Aorta (tissue), 5 donors: ENCODE measurements around the gene DNAJC17. TPM values are rescaled to one million over a fixed set of nuclear protein-coding genes. Genes with fewer than 3 reads are reported as not detected.

Source experiments
- ATAC-seq: fragments of 200-7000 bp; cut with Tn5 transposase; one replicate; pipeline ENCODE4 v1.9.1; 2022; ENCODE audit warnings: moderate library complexity; ENCODE audit not compliant: low FRiP score
- DNase-seq, 2 donors: peaks; one replicate each; pipeline ENCODE4 v3.0.0-alpha.2; 2020
- H3K27ac ChIP-seq, 2 donors: one replicate each; pipeline ENCODE4 v1.5.1; 2013; ENCODE audit warnings: low read length in 2 of 2, mild to moderate bottlenecking in 2 of 2, moderate library complexity in 2 of 2, control low read depth in 1 of 2, inconsistent platforms in 1 of 2, low read depth in 1 of 2
- H3K27me3 ChIP-seq, 2 donors: one replicate each; pipeline ENCODE4 v1.6.1; 2013; ENCODE audit warnings: control low read depth in 1 of 2, low read length in 1 of 2, mild to moderate bottlenecking in 1 of 2, moderate library complexity in 1 of 2; ENCODE audit not compliant: insufficient read depth in 2 of 2, control insufficient read depth in 1 of 2
- H3K36me3 ChIP-seq, 2 donors: one replicate each; pipeline ENCODE4 v1.6.1; 2013; ENCODE audit warnings: control low read depth in 1 of 2, low read length in 1 of 2, mild to moderate bottlenecking in 1 of 2; ENCODE audit not compliant: insufficient read depth in 2 of 2, control insufficient read depth in 1 of 2
- H3K4me1 ChIP-seq, 2 donors: one replicate each; pipeline ENCODE4 v1.6.1; 2013; ENCODE audit warnings: low read length in 2 of 2, control low read depth in 1 of 2, mild to moderate bottlenecking in 1 of 2, moderate library complexity in 1 of 2; ENCODE audit not compliant: insufficient read depth in 2 of 2, control insufficient read depth in 1 of 2
- H3K4me3 ChIP-seq, 2 donors: one replicate each; pipeline ENCODE4 v1.5.1; 2013; ENCODE audit warnings: low read length in 2 of 2, control low read depth in 1 of 2, mild to moderate bottlenecking in 1 of 2
- H3K9me3 ChIP-seq: one replicate; pipeline ENCODE4 v1.6.1; 2013; ENCODE audit warnings: mild to moderate bottlenecking, low read length; ENCODE audit not compliant: control insufficient read depth
- WGBS, 2 donors: extraction: QIAGEN DNeasy Blood & Tissue Kit; methylation state at CpG; one replicate each; pipeline ENCODE4 v1.1.7; 2013; 5-methylcytosine and 5-hydroxymethylcytosine counted together
- intact Hi-C, 2 donors: fragments of 100-400 bp; cut with DNase I; formaldehyde crosslinking; loops; one replicate each; pipeline versions ENCODE4 v1.14.2 to v1.15.0; 2022
- polyA plus RNA-seq, 2 donors: library from polyadenylated mRNA; stranded (reverse); fragments of 200-250 nt; gene quantifications; one replicate each; pipeline ENCODE4 v1.2.3, GENCODE V29; 2013
- total RNA-seq, 2 donors: library from RNA; stranded (reverse); fragmentation: NEBNext Ultra II Directional; extraction: Animal tissue kit (Norgen Biotek cat#: 25700); gene quantifications; one replicate each; pipeline ENCODE4 v1.2.1, GENCODE V29; 2021
- donor health status: healthy with polysubstance abuse.
- donor health status: Bipolar disorder and iron deficiency.
- donor health status: DM: no; HTN: no; CAD: no.
- donor health status: DM: no; HTN: no; CAD: no.
- donor health status: DM: yes; HTN: yes; CAD: no.

DNAJC17 gene
- total and polyA plus RNA-seq, 4 donors: 20.5 to 75.9 (median 32.0) TPM

- no peaks in the 10 kb centered on the region for H3K9me3 ChIP-seq
- 96 to 98% methylated on average over 8 of the region's 8 CpGs for WGBS, 2 donors
- H3K4me3 ChIP-seq: no peak overlapping the region
- intact Hi-C loops: no loop called here
- ATAC-seq (no peak), DNase-seq (peak; percentile 12 to 49)
- H3K36me3 ChIP-seq: no peaks in the 10 kb centered on the region
- H3K27ac ChIP-seq: no peak overlapping the region
- no peaks in the 10 kb centered on the region for H3K27me3 ChIP-seq
- no peaks in the 10 kb centered on the region for H3K4me1 ChIP-seq
Observed at GRCh38 chr15:40789999-40790398, 17.3 kb downstream of the DNAJC17 start.

- H3K9me3 ChIP-seq: no peaks in the 10 kb centered on the region
- no peak overlapping the region for H3K4me3 ChIP-seq
- ATAC-seq (peak; percentile 26), DNase-seq (peak; percentile 12 to 48)
- H3K27me3 ChIP-seq: no peaks in the 10 kb centered on the region
- H3K36me3 ChIP-seq: no peaks in the 10 kb centered on the region
- 87 to 92% methylated on average over 5 of the region's 5 CpGs for whole genome bisulfite sequencing, 2 donors
- no peak overlapping the region for H3K27ac ChIP-seq
- no peaks in the 10 kb centered on the region for H3K4me1 ChIP-seq
- intact Hi-C loops: no loop called here
Observed at GRCh38 chr15:40789119-40789518, 18.2 kb downstream of the DNAJC17 start.

- H3K36me3 ChIP-seq: no peaks in the 10 kb centered on the region
- no peak overlapping the region for H3K27ac ChIP-seq
- DNase-seq (peak; percentile 21 to 55), ATAC-seq (no peak)
- H3K4me3 ChIP-seq: no peak overlapping the region
- H3K27me3 ChIP-seq: no peaks in the 10 kb centered on the region
- no peaks in the 10 kb centered on the region for H3K4me1 ChIP-seq
- intact Hi-C loops: no loop called here
- WGBS, 2 donors: 66 to 72% methylated on average over 6 of the region's 6 CpGs
- H3K9me3 ChIP-seq: no peaks in the 10 kb centered on the region
Observed at GRCh38 chr15:40787991-40788390, 19.3 kb downstream of the DNAJC17 start.

GRCh38 chr15:40787344-40787841 is 19.9 kb downstream of the DNAJC17 start:
- WGBS, 2 donors: 30 to 31% methylated on average over 4 of the region's 4 CpGs
- no peaks in the 10 kb centered on the region for H3K9me3 ChIP-seq
- intact Hi-C loops: no loop called here
- DNase-seq: peak; percentile 49 to 70
- no peaks in the 10 kb centered on the region for H3K36me3 ChIP-seq
- H3K27me3 ChIP-seq: no peaks in the 10 kb centered on the region
- no peak overlapping the region for H3K4me3 ChIP-seq
- ATAC-seq: no peak
- H3K4me1 ChIP-seq: no peaks in the 10 kb centered on the region
- H3K27ac ChIP-seq: no peak overlapping the region

GRCh38 chr15:40785814-40786213 is 21.5 kb downstream of the DNAJC17 start:
- Histone ChIP-seq H3K4me1 (no peaks in the 10 kb centered on the region), H3K36me3 (no peaks in the 10 kb centered on the region), H3K27me3 (no peaks in the 10 kb centered on the region), H3K27ac (no peak overlapping the region), H3K9me3 (no peaks in the 10 kb centered on the region), H3K4me3 (no peak overlapping the region)
- ATAC-seq (no peak), DNase-seq (no peak)
- WGBS, 2 donors: 86 to 91% methylated on average over 2 of the region's 2 CpGs
- intact Hi-C loops: no loop called here

- no peaks in the 10 kb centered on the region for H3K36me3 ChIP-seq
- no peak overlapping the region for H3K4me3 ChIP-seq
- 81 to 82% methylated on average over 3 of the region's 3 CpGs for WGBS, 2 donors
- intact Hi-C loops: no loop called here
- no peaks in the 10 kb centered on the region for H3K27me3 ChIP-seq
- H3K9me3 ChIP-seq: no peaks in the 10 kb centered on the region
- DNase-seq (no peak), ATAC-seq (no peak)
- no peak overlapping the region for H3K27ac ChIP-seq
- H3K4me1 ChIP-seq: no peaks in the 10 kb centered on the region
Observed at GRCh38 chr15:40785164-40785563, 22.1 kb downstream of the DNAJC17 start.

- H3K4me3 ChIP-seq: no peak overlapping the region
- ATAC-seq (peak; percentile 59), DNase-seq (no peak)
- 71 to 72% methylated on average over 8 of the region's 8 CpGs for WGBS, 2 donors
- H3K9me3 ChIP-seq: no peaks in the 10 kb centered on the region
- no peak overlapping the region for H3K27ac ChIP-seq
- H3K4me1 ChIP-seq: no peaks in the 10 kb centered on the region
- no peaks in the 10 kb centered on the region for H3K27me3 ChIP-seq
- intact Hi-C loops: no loop called here
- peaks cover 0 to 2% of the 10 kb centered on the region in 2 donors for H3K36me3 ChIP-seq
Observed at GRCh38 chr15:40782609-40783227, 24.6 kb downstream of the DNAJC17 start.

- Histone ChIP-seq H3K4me1 (no peaks in the 10 kb centered on the region), H3K4me3 (no peak overlapping the region), H3K27ac (no peak overlapping the region), H3K9me3 (no peaks in the 10 kb centered on the region), H3K27me3 (no peaks in the 10 kb centered on the region), H3K36me3 (peaks cover 0 to 2% of the 10 kb centered on the region in 2 donors)
- intact Hi-C loops: no loop called here
- WGBS, 2 donors: 64% methylated on average over 11 of the region's 11 CpGs
- ATAC-seq (peak; percentile 39), DNase-seq (peak; percentile 68 to 70)
Observed at GRCh38 chr15:40776537-40777141, 30.6 kb downstream of the DNAJC17 start.
